Spleen (tissue), 7 donors: ENCODE measurements around the gene CSNK2A1.

Experiments used
- POLR2A ChIP-seq, 3 donors: fragments of 450-650 bp; IDR thresholded peaks; one replicate each; pipeline ENCODE4 v1.5.1; 2017; ENCODE audit warnings: antibody characterized with exemption in 3 of 3, mild to moderate bottlenecking in 1 of 3
- TF ChIP-seq, protein P1 (sequence below), 11 experiments: fragments of 200-600 bp in 7 of 11; fragments of 450-650 bp in 4 of 11; sonication (generic) in 4 of 11; IDR thresholded peaks in 8 of 11; conservative IDR thresholded peaks in 3 of 11; 1 replicate in 7 of 11; 2 replicates in 4 of 11; pipeline versions ENCODE4 v1.4.0 to v1.8.0; 2016 to 2021; ENCODE audit warnings: antibody characterized with exemption in 11 of 11, inconsistent platforms in 4 of 11, mild to moderate bottlenecking in 1 of 11
- donor health status: DM: no; HTN: no; CAD: no; lungs with moderate emphysema.
- donor health status: DM: no; HTN: no; CAD: no.
- donor health status: DM: no; HTN: no; CAD: no.

- no peak for TF ChIP-seq POLR2A (IDR thresholded peaks at IDR 0.05)
- TF ChIP-seq, protein P1, sequence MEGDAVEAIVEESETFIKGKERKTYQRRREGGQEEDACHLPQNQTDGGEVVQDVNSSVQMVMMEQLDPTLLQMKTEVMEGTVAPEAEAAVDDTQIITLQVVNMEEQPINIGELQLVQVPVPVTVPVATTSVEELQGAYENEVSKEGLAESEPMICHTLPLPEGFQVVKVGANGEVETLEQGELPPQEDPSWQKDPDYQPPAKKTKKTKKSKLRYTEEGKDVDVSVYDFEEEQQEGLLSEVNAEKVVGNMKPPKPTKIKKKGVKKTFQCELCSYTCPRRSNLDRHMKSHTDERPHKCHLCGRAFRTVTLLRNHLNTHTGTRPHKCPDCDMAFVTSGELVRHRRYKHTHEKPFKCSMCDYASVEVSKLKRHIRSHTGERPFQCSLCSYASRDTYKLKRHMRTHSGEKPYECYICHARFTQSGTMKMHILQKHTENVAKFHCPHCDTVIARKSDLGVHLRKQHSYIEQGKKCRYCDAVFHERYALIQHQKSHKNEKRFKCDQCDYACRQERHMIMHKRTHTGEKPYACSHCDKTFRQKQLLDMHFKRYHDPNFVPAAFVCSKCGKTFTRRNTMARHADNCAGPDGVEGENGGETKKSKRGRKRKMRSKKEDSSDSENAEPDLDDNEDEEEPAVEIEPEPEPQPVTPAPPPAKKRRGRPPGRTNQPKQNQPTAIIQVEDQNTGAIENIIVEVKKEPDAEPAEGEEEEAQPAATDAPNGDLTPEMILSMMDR (IDR thresholded peaks at IDR 0.05 in 8 of 11, conservative IDR thresholded peaks at IDR 0.05 in 3 of 11), result no peak
These were observed 88.6 kb downstream of the CSNK2A1 start for GRCh38 chr20:454951-455350.
